ENCODE measurements around the gene INPP4B.

DNA sequence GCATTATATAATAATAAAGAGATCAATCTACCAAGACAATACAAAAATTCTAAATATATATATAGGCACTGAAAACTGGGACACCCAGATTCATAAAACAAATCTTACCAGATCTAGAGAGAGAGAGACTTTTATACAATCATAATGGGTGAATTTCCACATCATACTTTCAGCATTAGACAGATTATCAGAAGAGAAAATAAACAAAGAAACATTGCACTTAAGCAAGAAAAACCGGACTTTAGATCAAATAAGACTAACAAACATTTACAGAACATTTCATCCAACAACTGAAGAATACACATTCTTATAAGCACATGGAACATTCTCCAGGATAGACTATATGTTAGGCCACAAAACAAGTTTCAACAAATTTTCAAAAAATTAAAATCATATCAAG, 245.1 kb downstream of the INPP4B start:
- TF ChIP-seq, protein P1, sequence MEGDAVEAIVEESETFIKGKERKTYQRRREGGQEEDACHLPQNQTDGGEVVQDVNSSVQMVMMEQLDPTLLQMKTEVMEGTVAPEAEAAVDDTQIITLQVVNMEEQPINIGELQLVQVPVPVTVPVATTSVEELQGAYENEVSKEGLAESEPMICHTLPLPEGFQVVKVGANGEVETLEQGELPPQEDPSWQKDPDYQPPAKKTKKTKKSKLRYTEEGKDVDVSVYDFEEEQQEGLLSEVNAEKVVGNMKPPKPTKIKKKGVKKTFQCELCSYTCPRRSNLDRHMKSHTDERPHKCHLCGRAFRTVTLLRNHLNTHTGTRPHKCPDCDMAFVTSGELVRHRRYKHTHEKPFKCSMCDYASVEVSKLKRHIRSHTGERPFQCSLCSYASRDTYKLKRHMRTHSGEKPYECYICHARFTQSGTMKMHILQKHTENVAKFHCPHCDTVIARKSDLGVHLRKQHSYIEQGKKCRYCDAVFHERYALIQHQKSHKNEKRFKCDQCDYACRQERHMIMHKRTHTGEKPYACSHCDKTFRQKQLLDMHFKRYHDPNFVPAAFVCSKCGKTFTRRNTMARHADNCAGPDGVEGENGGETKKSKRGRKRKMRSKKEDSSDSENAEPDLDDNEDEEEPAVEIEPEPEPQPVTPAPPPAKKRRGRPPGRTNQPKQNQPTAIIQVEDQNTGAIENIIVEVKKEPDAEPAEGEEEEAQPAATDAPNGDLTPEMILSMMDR (IDR thresholded peaks at IDR 0.05; ENCODE audit: low read length): no peak
- TF ChIP-seq EZH2 (IDR thresholded peaks at IDR 0.05; ENCODE audit: borderline replicate concordance, low read length): no peak
